ENCODE results near the gene SEC61G.

SEC61G gene

GRCh38 chr7:54778696-54779540 is 19.9 kb upstream of the SEC61G start:
- no peak for TF ChIP-seq ZNF70 (CRISPR knock-in tag; IDR thresholded peaks at IDR 0.05)
- TF ChIP-seq ISL1 (CRISPR knock-in tag; IDR thresholded peaks at IDR 0.05) = no peak
- no peak for TF ChIP-seq PPARA (CRISPR knock-in tag; IDR thresholded peaks at IDR 0.05; ENCODE audit: borderline replicate concordance)
- TF ChIP-seq TOX (CRISPR knock-in tag; IDR thresholded peaks at IDR 0.05; ENCODE audit: borderline replicate concordance) = no peak
- no peak for TF ChIP-seq ESRRG (CRISPR knock-in tag; IDR thresholded peaks at IDR 0.05)
- no peak for TF ChIP-seq SNAI2 (CRISPR knock-in tag; IDR thresholded peaks at IDR 0.05)
- no peak for TF ChIP-seq ARNTL (CRISPR knock-in tag; IDR thresholded peaks at IDR 0.05; ENCODE audit: borderline replicate concordance, low read depth)
- no peak for TF ChIP-seq OSR1 (CRISPR knock-in tag; IDR thresholded peaks at IDR 0.05)
- TF ChIP-seq, protein P1, sequence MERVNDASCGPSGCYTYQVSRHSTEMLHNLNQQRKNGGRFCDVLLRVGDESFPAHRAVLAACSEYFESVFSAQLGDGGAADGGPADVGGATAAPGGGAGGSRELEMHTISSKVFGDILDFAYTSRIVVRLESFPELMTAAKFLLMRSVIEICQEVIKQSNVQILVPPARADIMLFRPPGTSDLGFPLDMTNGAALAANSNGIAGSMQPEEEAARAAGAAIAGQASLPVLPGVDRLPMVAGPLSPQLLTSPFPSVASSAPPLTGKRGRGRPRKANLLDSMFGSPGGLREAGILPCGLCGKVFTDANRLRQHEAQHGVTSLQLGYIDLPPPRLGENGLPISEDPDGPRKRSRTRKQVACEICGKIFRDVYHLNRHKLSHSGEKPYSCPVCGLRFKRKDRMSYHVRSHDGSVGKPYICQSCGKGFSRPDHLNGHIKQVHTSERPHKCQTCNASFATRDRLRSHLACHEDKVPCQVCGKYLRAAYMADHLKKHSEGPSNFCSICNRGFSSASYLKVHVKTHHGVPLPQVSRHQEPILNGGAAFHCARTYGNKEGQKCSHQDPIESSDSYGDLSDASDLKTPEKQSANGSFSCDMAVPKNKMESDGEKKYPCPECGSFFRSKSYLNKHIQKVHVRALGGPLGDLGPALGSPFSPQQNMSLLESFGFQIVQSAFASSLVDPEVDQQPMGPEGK (CRISPR knock-in tag; IDR thresholded peaks at IDR 0.05; ENCODE audit: borderline replicate concordance) = no peak
- TF ChIP-seq POU6F1 (CRISPR knock-in tag; IDR thresholded peaks at IDR 0.05; ENCODE audit: borderline replicate concordance, low read depth) = no peak
- TF ChIP-seq TCF4 (CRISPR knock-in tag; IDR thresholded peaks at IDR 0.05; ENCODE audit: borderline replicate concordance) = no peak
- no peak for TF ChIP-seq ZC3H10 (CRISPR knock-in tag; IDR thresholded peaks at IDR 0.05)
- TF ChIP-seq GLIS3 (CRISPR knock-in tag; IDR thresholded peaks at IDR 0.05) = no peak
- TF ChIP-seq CSRNP3 (CRISPR knock-in tag; IDR thresholded peaks at IDR 0.05) = no peak
- ATAC-seq = no peak

- no peak for ATAC-seq
- TF ChIP-seq ZNF70 (CRISPR knock-in tag; IDR thresholded peaks at IDR 0.05) = no peak
- no peak for TF ChIP-seq ZC3H10 (CRISPR knock-in tag; IDR thresholded peaks at IDR 0.05)
- TF ChIP-seq, protein P2, sequence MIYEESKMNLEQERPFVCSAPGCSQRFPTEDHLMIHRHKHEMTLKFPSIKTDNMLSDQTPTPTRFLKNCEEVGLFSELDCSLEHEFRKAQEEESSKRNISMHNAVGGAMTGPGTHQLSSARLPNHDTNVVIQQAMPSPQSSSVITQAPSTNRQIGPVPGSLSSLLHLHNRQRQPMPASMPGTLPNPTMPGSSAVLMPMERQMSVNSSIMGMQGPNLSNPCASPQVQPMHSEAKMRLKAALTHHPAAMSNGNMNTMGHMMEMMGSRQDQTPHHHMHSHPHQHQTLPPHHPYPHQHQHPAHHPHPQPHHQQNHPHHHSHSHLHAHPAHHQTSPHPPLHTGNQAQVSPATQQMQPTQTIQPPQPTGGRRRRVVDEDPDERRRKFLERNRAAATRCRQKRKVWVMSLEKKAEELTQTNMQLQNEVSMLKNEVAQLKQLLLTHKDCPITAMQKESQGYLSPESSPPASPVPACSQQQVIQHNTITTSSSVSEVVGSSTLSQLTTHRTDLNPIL (CRISPR knock-in tag; IDR thresholded peaks at IDR 0.05; ENCODE audit: low read depth) = no peak
- TF ChIP-seq ZFP3 (CRISPR knock-in tag; IDR thresholded peaks at IDR 0.05) = no peak
- TF ChIP-seq ARNTL (CRISPR knock-in tag; IDR thresholded peaks at IDR 0.05; ENCODE audit: borderline replicate concordance, low read depth) = no peak
- no peak for TF ChIP-seq ESRRG (CRISPR knock-in tag; IDR thresholded peaks at IDR 0.05)
- TF ChIP-seq, protein P1 (CRISPR knock-in tag; IDR thresholded peaks at IDR 0.05; ENCODE audit: borderline replicate concordance) = no peak
- no peak for TF ChIP-seq POU6F1 (CRISPR knock-in tag; IDR thresholded peaks at IDR 0.05; ENCODE audit: borderline replicate concordance, low read depth)
- no peak for TF ChIP-seq TOX (CRISPR knock-in tag; IDR thresholded peaks at IDR 0.05; ENCODE audit: borderline replicate concordance)
- TF ChIP-seq ZNF565 (CRISPR knock-in tag; conservative IDR thresholded peaks at IDR 0.05; ENCODE audit: low read depth) = no peak
- TF ChIP-seq RARB (CRISPR knock-in tag; IDR thresholded peaks at IDR 0.05) = no peak
- no peak for TF ChIP-seq CSRNP3 (CRISPR knock-in tag; IDR thresholded peaks at IDR 0.05)
- no peak for TF ChIP-seq ISL1 (CRISPR knock-in tag; IDR thresholded peaks at IDR 0.05)
- TF ChIP-seq GLIS3 (CRISPR knock-in tag; IDR thresholded peaks at IDR 0.05) = no peak
- no peak for TF ChIP-seq PPARA (CRISPR knock-in tag; IDR thresholded peaks at IDR 0.05; ENCODE audit: borderline replicate concordance)
- no peak for TF ChIP-seq OSR1 (CRISPR knock-in tag; IDR thresholded peaks at IDR 0.05)
- no peak for TF ChIP-seq ZFP30 (CRISPR knock-in tag; IDR thresholded peaks at IDR 0.05)
- no peak for TF ChIP-seq TCF4 (CRISPR knock-in tag; IDR thresholded peaks at IDR 0.05; ENCODE audit: borderline replicate concordance)
- no peak for TF ChIP-seq BACH2 (CRISPR knock-in tag; IDR thresholded peaks at IDR 0.05; ENCODE audit: borderline replicate concordance)
These were observed 19.2 kb upstream of the SEC61G start for GRCh38 chr7:54778166-54778565.
